Activated naive CD8-positive, alpha-beta T cell treated with anti-CD3 and anti-CD28 coated beads, Interleukin-2, amount 50 U/mL, for 24 hours (primary cell): Measurements from ENCODE around the gene PRSS16.
"Not testable (repeated sequence)": the region's sequence is repeated elsewhere in the genome, so short reads cannot be mapped to it uniquely, and the experiment has no call there.

Experiments used
- ATAC-seq: fragments of 150-1000 bp; cut with Tn5 transposase; one replicate; pipeline ENCODE4 v1.10.0; 2021
- DNase-seq: peaks from one replicate; pipeline ENCODE4 v3.0.0; 2021
- H3K27ac Mint-ChIP-seq: one replicate; pipeline ENCODE4 v1.8.0; 2021; ENCODE audit warnings: mild to moderate bottlenecking, mixed read lengths
- H3K27me3 Mint-ChIP-seq: one replicate; pipeline ENCODE4 v1.8.0; 2021; ENCODE audit warnings: mixed read lengths
- H3K36me3 Mint-ChIP-seq: one replicate; pipeline ENCODE4 v1.8.0; 2021; ENCODE audit warnings: low read depth, mixed read lengths
- H3K4me1 Mint-ChIP-seq: one replicate; pipeline ENCODE4 v1.8.0; 2021; ENCODE audit warnings: mixed read lengths
- H3K4me3 Mint-ChIP-seq: one replicate; pipeline ENCODE4 v1.8.0; 2021; ENCODE audit warnings: mild to moderate bottlenecking, moderate library complexity, mixed read lengths
- H3K9me3 Mint-ChIP-seq: one replicate; pipeline ENCODE4 v1.8.0; 2021; ENCODE audit warnings: mixed read lengths

The PRSS16 gene, protein sequence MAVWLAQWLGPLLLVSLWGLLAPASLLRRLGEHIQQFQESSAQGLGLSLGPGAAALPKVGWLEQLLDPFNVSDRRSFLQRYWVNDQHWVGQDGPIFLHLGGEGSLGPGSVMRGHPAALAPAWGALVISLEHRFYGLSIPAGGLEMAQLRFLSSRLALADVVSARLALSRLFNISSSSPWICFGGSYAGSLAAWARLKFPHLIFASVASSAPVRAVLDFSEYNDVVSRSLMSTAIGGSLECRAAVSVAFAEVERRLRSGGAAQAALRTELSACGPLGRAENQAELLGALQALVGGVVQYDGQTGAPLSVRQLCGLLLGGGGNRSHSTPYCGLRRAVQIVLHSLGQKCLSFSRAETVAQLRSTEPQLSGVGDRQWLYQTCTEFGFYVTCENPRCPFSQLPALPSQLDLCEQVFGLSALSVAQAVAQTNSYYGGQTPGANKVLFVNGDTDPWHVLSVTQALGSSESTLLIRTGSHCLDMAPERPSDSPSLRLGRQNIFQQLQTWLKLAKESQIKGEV

DNA sequence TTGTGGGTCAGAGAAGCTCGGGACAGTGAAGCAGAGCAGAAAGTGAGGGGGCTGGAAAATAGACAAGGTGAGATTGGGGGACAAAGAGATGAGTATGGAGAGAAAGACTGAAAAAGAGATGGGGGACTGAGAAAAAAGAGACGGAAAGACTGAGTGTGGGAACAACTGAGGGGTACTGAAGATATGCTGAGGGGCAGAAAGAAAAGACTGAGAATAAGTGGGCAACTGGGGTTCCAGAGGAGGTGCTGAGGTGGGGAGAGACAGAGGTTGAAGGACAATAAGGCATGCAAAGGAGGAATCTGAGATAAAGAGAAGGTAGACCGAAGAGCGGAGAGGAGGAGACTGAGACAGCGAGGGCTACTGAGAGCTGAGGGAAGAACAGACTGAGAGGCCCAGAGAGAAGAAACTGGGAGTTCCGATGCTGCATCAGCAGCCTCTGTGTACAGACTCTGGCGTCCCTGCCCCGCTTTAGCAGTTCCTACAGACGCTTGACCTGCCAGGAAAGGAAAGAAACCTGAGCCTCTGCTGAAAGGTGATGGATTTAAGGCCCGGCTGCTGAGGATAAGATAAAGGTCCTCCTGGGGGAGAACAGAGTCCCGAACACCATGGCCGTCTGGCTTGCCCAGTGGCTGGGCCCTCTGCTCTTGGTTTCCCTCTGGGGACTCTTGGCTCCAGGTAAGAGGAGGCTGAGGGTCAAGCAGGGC is at the start of gene PRSS16:
Gene PRSS16 (plus strand): TSS at position 569 of the 704 bp plus-strand sequence. CDS start 37 bp downstream, at position 606.
- DNase-seq (no peak), ATAC-seq (no peak)
- Mint-ChIP-seq H3K27me3 (peaks cover 44% of the 10 kb centered on the region), H3K4me1 (peaks cover 4% of the 10 kb centered on the region), H3K27ac (no peak within 1 kb of the TSS), H3K4me3 (no peak within 1 kb of the TSS), H3K9me3 (no peaks in the 10 kb centered on the region), H3K36me3 (no peaks in the 10 kb centered on the region)

DNA sequence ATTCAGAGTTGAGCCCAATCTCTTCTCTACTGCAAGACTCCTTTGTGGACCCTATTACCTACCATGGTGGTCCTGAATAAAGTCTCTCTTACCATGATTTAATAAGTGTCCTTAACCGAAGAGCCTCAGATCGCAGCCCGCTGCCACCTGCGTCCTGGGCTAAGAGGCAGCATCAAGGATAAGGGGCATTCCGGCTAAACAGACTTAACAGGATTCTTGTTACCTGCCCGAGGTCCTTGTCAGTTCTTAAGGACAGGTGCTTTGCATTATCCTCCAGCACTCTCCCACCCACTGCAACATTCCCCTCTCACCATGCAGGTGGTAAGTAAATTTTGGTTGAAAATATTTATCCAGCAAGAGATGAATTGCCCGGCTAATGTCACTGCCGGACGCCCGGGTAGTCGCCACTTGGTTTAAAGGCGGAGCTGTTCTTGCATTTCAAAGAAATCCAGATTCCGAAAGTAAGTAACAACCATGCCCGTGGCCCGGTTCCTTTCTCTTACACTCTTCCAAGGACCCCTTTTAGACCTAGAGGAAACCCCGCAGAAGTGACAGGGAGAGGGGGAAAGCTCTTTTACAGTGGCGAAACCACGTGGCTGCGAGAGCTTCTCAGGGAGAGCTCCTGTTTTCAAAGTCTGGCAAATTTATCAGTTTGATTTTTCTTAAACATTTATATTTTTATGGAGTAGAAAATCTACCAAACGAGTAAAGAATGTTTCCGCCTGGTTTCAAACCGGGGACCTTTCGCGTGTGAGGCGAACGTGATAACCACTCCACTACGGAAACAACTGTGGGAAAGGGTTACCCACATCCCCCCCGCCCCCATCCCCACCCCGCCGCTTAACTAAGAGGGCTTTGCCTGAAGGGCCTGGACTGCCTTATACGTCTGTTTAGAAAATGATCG is 41.9 kb upstream of the PRSS16 start:
- H3K4me1 Mint-ChIP-seq = peaks cover 16% of the 10 kb centered on the region
- no peaks in the 10 kb centered on the region for H3K36me3 Mint-ChIP-seq
- no peaks in the 10 kb centered on the region for H3K9me3 Mint-ChIP-seq
- peaks cover 67% of the 10 kb centered on the region for H3K27me3 Mint-ChIP-seq
- peak; percentile 54 for DNase-seq
- peak overlapping the region; percentile 63 for H3K4me3 Mint-ChIP-seq
- peak; percentile 54 for ATAC-seq
- H3K27ac Mint-ChIP-seq = peak overlapping the region; percentile 59

DNA sequence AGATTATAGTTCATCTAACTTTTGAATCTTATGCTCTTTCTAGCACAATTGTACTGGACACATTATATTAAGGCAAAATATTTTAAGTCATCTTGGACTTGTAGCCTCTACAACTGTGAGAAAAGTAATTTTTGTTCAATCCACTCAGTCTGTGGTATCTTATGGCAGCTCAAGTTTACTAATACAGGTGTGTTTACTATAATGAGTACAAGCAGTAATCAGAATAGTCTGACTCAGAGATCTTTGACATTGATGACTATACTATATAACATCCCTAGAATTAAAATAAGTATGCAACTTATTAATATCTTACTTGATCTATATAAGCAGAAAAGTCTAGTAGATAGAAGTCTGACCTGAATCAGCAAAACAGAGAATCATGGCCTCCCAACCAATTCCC is 40.7 kb upstream of the PRSS16 start:
- Mint-ChIP-seq H3K9me3 (no peaks in the 10 kb centered on the region), H3K4me1 (peaks cover 16% of the 10 kb centered on the region), H3K27me3 (peaks cover 69% of the 10 kb centered on the region), H3K36me3 (no peaks in the 10 kb centered on the region), H3K4me3 (peak overlapping the region; percentile 63), H3K27ac (no peak overlapping the region)
- DNase-seq = no peak
- no peak for ATAC-seq

DNA sequence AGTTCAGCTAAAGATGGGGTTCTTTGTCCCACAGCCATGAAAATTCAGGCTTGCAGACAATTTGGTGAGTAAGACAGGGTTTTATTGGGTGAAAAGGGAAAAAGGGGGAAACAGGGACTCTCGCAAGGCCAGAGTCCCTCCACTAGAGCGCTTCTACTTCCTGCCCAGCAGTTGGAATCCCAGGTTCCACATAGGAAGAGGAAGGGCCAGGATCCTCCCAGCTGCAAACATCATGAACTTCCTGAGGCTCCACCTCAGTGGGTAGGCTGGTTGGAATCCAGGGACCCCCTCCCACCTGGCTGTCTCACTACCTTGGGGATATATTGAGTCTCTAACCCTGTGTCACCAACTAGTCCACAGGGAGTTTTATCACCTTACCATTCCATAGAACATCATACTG is 39.5 kb upstream of the PRSS16 start:
- Mint-ChIP-seq H3K27me3 (peaks cover 65% of the 10 kb centered on the region), H3K36me3 (no peaks in the 10 kb centered on the region)

DNA sequence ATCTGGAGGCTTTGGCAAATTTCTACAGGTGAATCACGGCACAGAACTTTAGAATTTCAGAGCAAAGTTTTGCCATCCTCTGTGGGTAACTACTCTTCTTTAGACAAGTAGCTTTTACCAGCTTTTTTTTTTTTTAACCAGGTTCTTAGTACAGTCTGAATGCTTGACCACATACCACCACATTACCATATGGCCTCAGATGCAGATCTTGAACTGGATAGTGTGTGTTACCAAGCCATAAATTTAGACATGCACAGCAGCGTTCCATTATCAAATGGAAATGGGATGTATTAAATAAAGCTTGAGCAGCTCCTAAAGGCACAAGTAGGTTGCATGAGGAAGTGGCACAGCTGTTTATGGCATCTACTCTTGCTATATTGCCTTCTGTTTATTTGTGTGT is 38.3 kb upstream of the PRSS16 start:
- Mint-ChIP-seq H3K27ac (no peak overlapping the region), H3K4me1 (peaks cover 19% of the 10 kb centered on the region), H3K36me3 (no peaks in the 10 kb centered on the region), H3K9me3 (no peaks in the 10 kb centered on the region), H3K4me3 (no peak overlapping the region), H3K27me3 (peaks cover 66% of the 10 kb centered on the region)
- DNase-seq (no peak), ATAC-seq (no peak)

More for the DNA sequence above, 39.5 kb upstream of the PRSS16 start:
- no peak overlapping the region for H3K4me3 Mint-ChIP-seq
- no peaks in the 10 kb centered on the region for H3K9me3 Mint-ChIP-seq
- DNase-seq (no peak), ATAC-seq (no peak)
- H3K27ac Mint-ChIP-seq = no peak overlapping the region
- peaks cover 16% of the 10 kb centered on the region for H3K4me1 Mint-ChIP-seq

DNA sequence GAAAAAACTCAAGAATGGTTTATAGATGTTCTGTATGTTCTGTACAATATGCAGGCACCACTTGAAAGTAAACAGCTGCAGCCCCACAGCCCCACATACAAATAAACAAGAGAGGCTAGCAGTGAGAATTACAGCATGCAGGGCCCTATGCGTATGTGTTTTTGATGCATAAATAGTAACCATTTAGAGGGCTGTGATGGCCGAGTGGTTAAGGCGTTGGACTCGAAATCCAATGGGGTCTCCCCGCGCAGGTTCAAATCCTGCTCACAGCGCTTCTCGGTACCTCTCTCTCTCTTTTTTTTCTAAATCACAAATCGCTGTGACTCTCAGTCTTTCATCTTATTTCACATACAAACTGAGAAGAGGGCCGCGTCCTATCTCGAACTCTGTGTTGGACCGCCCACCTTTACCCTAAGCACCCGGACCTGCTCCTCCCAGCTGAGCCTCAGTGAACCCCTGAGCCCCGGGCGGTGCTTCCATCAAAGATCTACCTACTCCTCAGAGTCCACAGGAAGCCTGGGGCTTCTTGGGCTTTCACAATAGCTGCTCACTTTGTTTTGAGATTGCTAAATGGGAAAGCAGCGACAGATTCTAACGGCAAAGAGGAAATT is 37.7 kb upstream of the PRSS16 start:
- ATAC-seq = peak; percentile 9
- H3K27ac Mint-ChIP-seq = no peak overlapping the region

DNA sequence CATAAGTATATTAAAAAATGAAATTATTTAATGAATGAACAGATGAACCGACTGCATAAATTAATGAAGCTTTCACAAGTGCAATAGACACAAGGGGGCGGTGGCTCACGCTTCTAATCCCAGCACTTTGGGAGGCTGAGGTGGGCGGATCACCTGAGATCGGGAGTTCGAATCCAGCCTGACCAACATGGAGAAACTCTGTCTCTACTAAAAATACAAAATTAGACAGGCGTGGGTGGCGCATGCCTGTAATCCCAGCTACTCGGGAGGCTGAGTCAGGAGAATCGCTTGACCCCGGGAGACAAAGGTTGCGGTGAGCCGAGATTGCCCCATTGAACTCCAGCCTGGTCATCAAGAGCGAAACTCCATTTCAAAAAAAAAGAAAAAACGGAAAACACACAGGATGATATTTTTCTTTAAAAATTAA is 34.4 kb upstream of the PRSS16 start:
- ATAC-seq, DNase-seq, H3K4me1 Mint-ChIP-seq, H3K27ac Mint-ChIP-seq, H3K9me3 Mint-ChIP-seq, H3K36me3 Mint-ChIP-seq: not testable (repeated sequence)
- Mint-ChIP-seq H3K27me3 (peaks cover 53% of the 10 kb centered on the region), H3K4me3 (peak overlapping the region; percentile 11)

More for the DNA sequence above, 37.7 kb upstream of the PRSS16 start:
- Mint-ChIP-seq H3K9me3 (no peaks in the 10 kb centered on the region), H3K27me3 (peaks cover 65% of the 10 kb centered on the region), H3K36me3 (no peaks in the 10 kb centered on the region), H3K4me3 (no peak overlapping the region), H3K4me1 (peaks cover 18% of the 10 kb centered on the region)
- no peak for DNase-seq

DNA sequence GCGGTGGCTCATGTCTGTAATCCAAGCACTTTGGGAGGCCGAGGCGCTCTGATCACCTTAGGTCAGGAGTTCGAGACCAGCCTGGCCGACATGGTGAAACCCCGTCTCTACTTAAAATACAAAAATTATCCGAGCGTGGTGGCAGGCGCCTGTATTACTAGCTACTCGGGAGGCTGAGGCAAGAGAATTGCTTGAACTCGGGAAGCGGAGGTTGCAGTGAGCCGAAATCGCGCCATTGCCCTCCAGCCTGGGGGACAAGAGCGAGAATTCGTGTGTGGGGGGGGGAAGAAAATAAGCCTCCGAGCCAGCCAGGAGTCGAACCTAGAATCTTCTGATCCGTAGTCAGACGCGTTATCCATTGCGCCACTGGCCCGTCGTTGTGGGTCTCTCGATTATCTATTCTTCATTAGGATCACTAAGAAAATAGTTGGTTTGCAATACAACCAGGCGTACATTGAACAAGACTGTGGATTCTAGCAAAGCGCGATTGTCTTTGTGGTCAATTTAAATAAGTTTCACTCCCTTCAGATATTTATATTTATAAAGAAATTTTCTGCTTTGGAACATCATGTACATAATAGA is 33.9 kb upstream of the PRSS16 start:
- Mint-ChIP-seq H3K9me3 (no peaks in the 10 kb centered on the region), H3K4me3 (peak overlapping the region; percentile 36), H3K27ac (peak overlapping the region; percentile 73), H3K4me1 (peaks cover 5% of the 10 kb centered on the region), H3K27me3 (peaks cover 52% of the 10 kb centered on the region), H3K36me3 (no peaks in the 10 kb centered on the region)
- ATAC-seq (peak; percentile 42), DNase-seq (no peak)

DNA sequence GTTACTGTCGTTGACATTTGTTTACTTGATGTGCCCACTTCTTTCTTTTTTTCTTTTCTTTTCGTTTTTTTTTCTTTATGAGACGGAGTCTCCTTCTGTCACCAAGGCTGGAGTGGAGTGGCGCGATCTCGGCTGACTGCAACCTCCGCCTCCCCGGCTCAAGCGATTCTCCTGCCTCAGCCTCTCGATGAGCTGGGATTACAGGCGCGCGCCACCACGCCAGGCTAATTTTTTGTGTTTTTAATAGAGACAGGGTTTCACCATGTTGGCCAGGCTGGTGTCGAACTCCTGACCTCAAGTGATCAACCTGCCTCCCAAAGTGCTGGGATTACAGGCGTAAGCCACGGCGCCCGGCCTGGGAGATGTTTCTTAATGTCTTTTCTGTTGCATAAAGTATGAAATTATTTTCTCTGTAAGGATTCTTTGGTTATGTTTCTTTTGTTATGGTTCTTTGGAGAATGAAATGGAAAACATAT is 33.3 kb upstream of the PRSS16 start:
- no peaks in the 10 kb centered on the region for H3K36me3 Mint-ChIP-seq
- no peaks in the 10 kb centered on the region for H3K9me3 Mint-ChIP-seq
- ATAC-seq (no peak), DNase-seq (no peak)
- peaks cover 50% of the 10 kb centered on the region for H3K27me3 Mint-ChIP-seq
- H3K27ac Mint-ChIP-seq = no peak overlapping the region
- H3K4me1 Mint-ChIP-seq = peaks cover 5% of the 10 kb centered on the region
- H3K4me3 Mint-ChIP-seq = peak overlapping the region; percentile 76

DNA sequence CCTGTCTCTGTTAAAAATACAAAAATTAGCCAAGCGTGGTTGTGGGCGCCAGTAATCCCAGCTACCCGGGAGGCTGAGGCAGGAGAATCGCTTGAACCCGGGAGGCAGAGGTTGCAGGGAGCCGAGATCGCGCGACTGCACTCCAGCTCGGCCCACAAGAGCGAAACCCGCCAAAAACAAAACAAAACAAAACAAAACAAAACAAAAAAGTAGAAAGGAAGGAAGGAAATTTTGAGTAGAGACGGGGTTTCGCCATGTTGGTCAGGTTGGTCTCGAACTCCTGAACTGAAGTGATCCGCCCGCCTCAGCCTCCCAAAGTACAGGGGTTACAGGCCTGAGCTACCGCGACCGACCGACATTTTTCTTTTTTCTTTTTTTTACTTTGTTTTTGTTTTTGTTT is 30.6 kb upstream of the PRSS16 start:
- ATAC-seq = no peak
- H3K36me3 Mint-ChIP-seq = peaks cover 1% of the 10 kb centered on the region
- no peak overlapping the region for H3K27ac Mint-ChIP-seq
- no peak overlapping the region for H3K4me3 Mint-ChIP-seq
- peaks cover 5% of the 10 kb centered on the region for H3K4me1 Mint-ChIP-seq
- no peaks in the 10 kb centered on the region for H3K9me3 Mint-ChIP-seq
- H3K27me3 Mint-ChIP-seq = peaks cover 50% of the 10 kb centered on the region
- DNase-seq = no peak

DNA sequence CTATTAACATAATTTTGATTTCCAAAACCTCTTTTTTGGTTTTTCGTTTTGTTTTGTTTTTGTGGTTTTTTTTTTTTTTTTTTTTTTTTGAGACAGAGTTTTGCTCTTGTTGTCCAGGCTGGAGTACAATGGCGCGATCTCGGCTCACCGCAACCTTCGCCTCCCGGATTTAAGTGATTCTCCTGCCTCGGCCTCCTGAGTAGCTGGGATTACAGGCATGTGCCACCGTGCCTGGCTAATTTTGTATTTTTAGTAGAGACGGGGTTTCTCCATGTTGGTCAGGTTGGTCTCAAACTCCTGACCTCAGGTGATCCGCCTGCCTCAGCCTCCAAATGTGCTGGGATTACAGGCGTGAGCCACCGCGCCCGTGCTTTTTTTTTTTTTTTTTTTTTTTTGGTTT is 24.5 kb upstream of the PRSS16 start:
- not testable (repeated sequence) for DNase-seq, H3K9me3 Mint-ChIP-seq, H3K36me3 Mint-ChIP-seq, H3K4me3 Mint-ChIP-seq, ATAC-seq, H3K27ac Mint-ChIP-seq, H3K4me1 Mint-ChIP-seq
- H3K27me3 Mint-ChIP-seq = peaks cover 53% of the 10 kb centered on the region

DNA sequence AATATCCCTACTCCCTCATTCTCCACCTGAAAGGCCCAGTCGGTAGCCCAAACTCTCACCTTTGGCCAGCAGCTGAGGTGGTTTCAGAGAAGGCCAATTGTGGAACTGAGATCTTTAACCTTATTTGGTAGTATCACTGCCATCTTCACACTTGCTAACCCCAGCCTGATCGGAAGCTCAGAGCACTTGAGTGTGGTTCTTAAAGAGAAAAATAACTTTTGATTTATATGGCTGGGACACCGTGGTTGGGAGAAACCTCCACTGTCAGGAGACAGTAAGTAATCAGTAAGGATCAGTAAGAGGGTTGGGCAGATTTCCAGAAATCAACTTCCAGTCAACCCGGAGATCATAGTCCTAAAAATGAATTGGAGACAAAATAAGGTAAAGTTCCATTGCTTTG is 22.8 kb upstream of the PRSS16 start:
- Mint-ChIP-seq H3K27ac (no peak overlapping the region), H3K4me3 (no peak overlapping the region), H3K9me3 (no peaks in the 10 kb centered on the region), H3K36me3 (peaks cover 1% of the 10 kb centered on the region), H3K27me3 (peaks cover 66% of the 10 kb centered on the region), H3K4me1 (no peaks in the 10 kb centered on the region)
- no peak for DNase-seq
- no peak for ATAC-seq

DNA sequence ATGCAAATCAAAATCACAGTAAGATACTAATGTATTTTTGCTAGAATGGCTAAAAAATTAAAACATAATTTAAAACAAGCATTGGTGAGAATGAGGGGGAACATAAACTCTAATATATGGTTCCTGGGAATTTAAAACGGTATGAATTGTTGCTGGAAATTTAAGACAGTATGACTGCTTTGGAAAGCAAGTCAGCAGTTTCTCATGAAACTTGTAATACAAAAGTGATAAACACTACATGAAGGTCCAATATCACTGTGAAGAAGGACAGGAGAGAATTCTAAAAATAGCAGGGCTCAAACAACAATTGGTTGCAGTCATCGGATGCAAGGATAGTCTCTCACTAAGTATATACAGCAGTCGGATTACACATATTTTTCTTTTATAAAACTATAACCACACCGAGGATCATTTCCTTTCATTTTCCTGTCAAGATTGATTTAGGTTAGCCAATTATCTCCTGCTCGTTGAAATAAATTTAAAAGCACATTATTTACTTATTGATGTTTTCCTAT is 18.5 kb upstream of the PRSS16 start:
- H3K4me3 Mint-ChIP-seq = no peak overlapping the region
- H3K27ac Mint-ChIP-seq = no peak overlapping the region
- DNase-seq (no peak), ATAC-seq (no peak)
- peaks cover 6% of the 10 kb centered on the region for H3K36me3 Mint-ChIP-seq
- no peaks in the 10 kb centered on the region for H3K4me1 Mint-ChIP-seq
- peaks cover 6% of the 10 kb centered on the region for H3K9me3 Mint-ChIP-seq
- H3K27me3 Mint-ChIP-seq = peaks cover 74% of the 10 kb centered on the region
